H4 (cell line): ENCODE data around the gene HLA-DOB. TPM values are rescaled to one million over a fixed set of nuclear protein-coding genes. Genes with fewer than 3 reads are reported as not detected.
A peak's percentile ranks its signal among the peaks of the same experiment; 100 is the strongest.

Source experiments
- DNase-seq: peaks from one replicate; pipeline ENCODE4 v3.0.0-alpha.2; 2015; ENCODE audit warnings: low spot score
- total RNA-seq: library from RNA; depleted of rRNA; stranded (reverse); fragments of >200 nt; shearing (Covaris generic); gene quantifications from 2 replicates; pipeline ENCODE4 v1.2.3, GENCODE V29; 2014

Gene HLA-DOB
- total RNA-seq, 1 experiment from 2014 or later = not detected

- peak; percentile 97 for DNase-seq
Measured at GRCh38 chr6:32843979-32844838, 27.4 kb upstream of the HLA-DOB start, which contains the start of gene PSMB8. PSMB8 (minus strand) TSS chr6:32844047; CDS start chr6:32843996, 51 bp downstream.

DNA sequence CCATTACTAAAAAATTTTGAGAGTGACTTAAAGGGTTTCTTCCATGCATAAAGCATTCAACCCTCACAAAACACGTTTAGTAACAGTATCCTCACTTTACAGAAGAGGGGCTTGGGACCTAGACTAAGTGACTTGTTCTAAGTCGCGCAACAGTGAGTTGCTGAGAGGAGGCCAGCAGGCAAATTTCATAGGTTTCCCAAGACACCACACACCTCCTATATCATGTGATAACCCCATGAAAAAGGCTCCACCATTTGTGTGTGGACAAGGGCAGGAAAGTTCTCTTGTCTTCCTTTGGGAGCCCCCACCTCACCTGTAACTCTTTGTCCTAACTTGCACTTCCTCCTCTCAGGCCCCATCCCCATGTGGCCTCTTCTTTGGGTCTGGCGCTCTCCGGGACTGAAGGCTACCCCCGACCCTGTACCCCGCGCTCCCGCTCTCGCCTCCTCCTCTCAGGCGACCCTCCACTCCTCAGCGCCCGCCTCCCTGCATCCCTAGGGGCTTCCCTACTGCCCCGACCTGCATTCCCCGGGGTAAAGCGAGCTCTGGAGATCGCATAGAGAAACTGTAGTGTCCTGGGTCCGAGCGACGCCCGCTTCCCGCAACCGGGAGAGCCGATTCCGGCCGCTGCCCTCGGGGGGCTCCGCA is 26.7 kb upstream of the HLA-DOB start:
- DNase-seq = no peak

GRCh38 chr6:32842690-32843089 is 25.9 kb upstream of the HLA-DOB start:
- no peak for DNase-seq

DNA sequence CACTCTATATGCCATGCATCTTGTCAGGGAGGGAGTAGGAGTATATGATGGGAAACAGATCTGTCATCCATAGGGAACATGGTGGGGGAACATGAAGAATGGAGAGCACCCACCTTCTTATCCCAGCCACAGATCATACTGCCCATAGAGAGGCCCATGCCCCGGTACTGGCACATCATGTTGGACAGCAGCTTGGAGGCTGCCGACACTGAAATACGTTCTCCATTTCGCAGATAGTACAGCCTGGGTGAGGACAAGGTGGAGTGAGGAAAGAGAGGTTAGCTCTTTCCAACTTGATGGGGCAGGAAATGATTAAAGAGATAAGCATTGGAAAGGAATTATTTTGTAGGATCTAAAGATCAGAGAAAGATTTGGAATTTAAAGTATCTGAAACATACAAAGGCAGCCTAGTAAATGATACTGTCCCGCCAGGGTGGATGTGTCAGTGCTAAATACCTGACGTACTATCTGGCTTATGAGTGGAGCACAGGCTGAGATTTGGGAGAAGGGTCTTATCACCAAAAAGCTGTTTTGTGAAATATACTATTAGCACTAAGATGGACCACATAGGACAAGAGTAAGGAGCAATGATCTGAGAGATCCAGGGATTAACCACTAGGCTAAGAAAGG is 25.3 kb upstream of the HLA-DOB start:
- DNase-seq = no peak

- no peak for DNase-seq
Measured at GRCh38 chr6:32840604-32841246, 23.9 kb upstream of the HLA-DOB start.

GRCh38 chr6:32839356-32839755 is 22.6 kb upstream of the HLA-DOB start:
- DNase-seq = no peak

GRCh38 chr6:32838114-32838958 is 21.5 kb upstream of the HLA-DOB start, which contains the start of gene TAP2:
TAP2 (minus strand) TSS chr6:32838739; CDS start chr6:32838233, 506 bp downstream.
- peak; percentile 84 for DNase-seq

GRCh38 chr6:32837651-32838113 is 20.9 kb upstream of the HLA-DOB start:
- no peak for DNase-seq

DNA sequence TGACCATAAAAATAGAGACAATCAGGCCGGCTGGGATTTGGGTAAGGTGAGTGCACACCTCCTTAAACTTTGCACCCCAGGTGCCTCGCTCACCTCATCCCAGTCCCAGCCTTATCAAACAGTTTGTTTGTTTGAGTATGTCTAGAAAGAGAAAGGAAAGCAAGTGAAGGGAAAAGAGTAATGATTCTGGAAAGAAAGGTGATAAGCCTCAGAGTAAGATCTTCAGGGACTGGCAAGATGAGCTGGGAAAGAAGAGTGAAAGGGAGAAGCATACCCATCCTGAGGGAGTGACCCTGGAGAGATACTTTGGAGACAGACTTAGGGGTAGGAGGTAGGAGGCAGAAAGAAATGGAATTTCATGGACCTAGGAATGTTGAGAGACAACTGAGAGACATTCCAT is 20.1 kb upstream of the HLA-DOB start:
- DNase-seq = no peak

- no peak for DNase-seq
Measured at GRCh38 chr6:32835167-32835893, 18.5 kb upstream of the HLA-DOB start.

DNA sequence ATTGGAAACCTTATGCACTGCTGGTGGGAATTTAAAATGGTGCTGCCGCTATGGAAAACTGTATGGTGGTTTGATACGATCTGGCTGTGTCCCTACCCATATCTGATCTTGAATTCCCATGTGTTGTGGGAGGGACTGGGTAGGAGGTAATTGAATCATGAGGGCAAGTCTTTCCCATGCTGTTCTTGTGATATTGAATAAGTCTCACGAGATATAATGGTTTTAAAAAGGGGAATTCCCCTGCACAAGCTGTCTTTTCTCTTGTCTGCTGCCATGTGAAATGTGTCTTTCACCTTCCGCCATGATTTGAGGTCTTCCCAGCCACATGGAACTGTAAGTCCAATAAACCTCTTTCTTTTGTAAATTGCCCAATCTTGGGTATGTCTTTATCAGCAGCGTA is 16.9 kb upstream of the HLA-DOB start:
- no peak for DNase-seq

DNA sequence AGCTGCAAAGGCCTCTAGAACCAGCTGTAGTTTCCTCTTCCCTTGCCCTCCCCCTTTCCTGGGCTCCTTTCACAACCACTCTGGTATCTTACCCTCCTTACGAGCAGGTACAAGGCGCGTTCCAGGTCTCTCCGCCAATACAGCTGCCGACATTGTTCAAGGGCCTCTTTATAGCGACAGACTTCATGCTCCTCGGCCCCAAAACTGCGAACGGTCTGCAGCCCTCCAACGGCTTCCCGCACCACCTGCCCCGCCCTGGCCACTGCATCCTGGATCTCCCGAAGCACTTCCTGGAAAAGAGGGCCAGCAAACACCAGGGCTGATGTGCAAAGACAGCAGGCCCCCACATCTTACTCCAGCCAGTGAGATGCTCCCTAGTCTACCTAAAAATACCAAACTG is 15.7 kb upstream of the HLA-DOB start:
- no peak for DNase-seq

- no peak for DNase-seq
Measured at GRCh38 chr6:32830936-32831335, 14.1 kb upstream of the HLA-DOB start.

GRCh38 chr6:32830017-32830416 is 13.2 kb upstream of the HLA-DOB start:
- DNase-seq = no peak

GRCh38 chr6:32829495-32829894 is 12.7 kb upstream of the HLA-DOB start:
- no peak for DNase-seq

DNA sequence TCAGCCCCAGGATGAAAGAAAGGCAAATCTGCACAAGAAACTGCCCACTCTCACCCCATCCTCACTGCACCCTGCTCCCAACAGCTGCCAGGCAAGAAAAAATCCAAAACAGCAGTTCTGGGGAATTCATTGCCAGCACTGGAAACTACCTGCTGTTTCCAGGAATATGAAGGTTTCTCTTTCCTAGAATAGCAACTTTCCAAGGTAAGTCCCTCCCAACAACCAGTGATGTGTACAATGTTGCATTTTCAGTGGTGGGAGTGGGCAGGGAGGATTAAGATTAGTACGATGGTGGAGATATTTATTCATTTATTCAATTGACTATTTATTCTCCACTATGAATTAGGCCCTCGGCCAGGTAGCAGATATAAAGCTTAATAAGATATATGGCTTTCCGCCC is 10.2 kb upstream of the HLA-DOB start:
- DNase-seq = no peak

DNA sequence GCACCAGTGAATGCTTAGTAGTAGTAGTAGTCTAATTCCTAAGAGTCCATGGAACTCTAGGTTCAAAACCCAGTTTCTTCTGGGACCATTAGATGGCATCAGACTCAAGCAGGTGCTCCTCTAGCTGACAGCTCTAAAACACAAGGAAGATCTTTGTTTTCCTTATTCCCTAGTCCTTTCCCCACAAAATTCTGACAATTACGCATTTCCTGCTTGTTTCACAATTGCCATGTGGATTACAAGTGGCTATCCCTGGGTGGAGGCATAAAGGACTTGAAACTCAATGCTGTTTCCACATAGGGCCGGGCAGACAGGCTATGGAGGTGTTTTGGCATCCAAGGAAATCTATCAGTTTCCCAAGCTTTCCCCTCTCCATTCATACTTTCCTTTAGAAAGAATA is 9.2 kb upstream of the HLA-DOB start:
- peak; percentile 19 for DNase-seq

GRCh38 chr6:32819729-32820128 is 2.9 kb upstream of the HLA-DOB start:
- peak; percentile 60 for DNase-seq

DNA sequence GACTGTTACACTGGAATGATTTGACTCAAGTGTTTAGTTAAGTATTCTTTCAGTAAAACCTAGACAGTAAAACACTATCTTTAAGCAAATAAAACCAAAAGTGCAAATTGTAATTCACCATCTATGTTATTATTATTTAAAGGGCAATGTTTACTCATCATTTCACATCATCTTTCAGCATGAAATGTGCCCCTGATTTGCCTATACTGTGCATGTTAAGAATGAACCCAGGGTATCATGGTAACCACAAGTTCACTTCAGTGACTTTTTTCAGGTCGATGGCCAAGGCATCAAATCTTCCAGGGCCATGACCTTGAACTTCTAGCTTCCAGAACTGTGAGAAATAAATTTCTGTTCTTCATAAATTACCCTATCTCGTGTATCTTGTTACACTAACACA is 2.1 kb upstream of the HLA-DOB start:
- DNase-seq = no peak

DNA sequence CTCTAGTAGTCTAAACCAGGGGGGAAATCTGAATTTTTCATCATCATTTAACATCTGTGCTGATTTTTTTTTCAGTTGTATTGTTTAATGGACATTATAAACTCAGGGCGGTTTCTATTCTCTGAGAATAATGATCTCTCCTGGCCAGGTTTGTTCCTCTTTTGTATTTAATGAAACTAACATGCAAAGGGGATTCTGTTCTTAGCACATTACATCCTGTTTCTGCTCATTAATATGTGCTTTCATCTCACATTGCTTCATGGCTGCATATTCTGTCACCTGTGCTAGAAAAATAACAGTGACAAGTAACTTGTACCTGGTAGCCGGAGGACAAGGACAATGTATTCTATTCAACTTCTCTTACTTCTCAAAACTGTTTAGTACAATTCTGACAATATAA is 806 bp downstream of the HLA-DOB start:
- DNase-seq = no peak
